ENCODE measurements around the gene FBXO24. TPM values are rescaled to one million over a fixed set of nuclear protein-coding genes. Genes with fewer than 3 reads are reported as not detected.

The FBXO24 gene
- total RNA-seq, 1 experiment from 2014 or later = 0.92 TPM

- no peak for DNase-seq (ENCODE audit: low read depth)
These were observed 34.7 kb downstream of the FBXO24 start for GRCh38 chr7:100620804-100621203.

- DNase-seq (ENCODE audit: low read depth) = no peak
These were observed 35.4 kb downstream of the FBXO24 start for GRCh38 chr7:100621554-100621953.

- no peak for DNase-seq (ENCODE audit: low read depth)
These were observed 38.1 kb downstream of the FBXO24 start for GRCh38 chr7:100623951-100624824.

- DNase-seq (ENCODE audit: low read depth) = no peak
These were observed 39.9 kb downstream of the FBXO24 start for GRCh38 chr7:100626055-100626454.

- DNase-seq (ENCODE audit: low read depth) = peak; percentile 36
These were observed 40.6 kb downstream of the FBXO24 start for GRCh38 chr7:100626530-100627237.

GRCh38 chr7:100627238-100627549, 41.1 kb downstream of the FBXO24 start:
- DNase-seq (ENCODE audit: low read depth) = no peak

- DNase-seq (ENCODE audit: low read depth) = no peak
These were observed 43.1 kb downstream of the FBXO24 start for GRCh38 chr7:100629117-100629716.

- no peak for DNase-seq (ENCODE audit: low read depth)
These were observed 43.9 kb downstream of the FBXO24 start for GRCh38 chr7:100630066-100630465.

GRCh38 chr7:100632951-100633717, 47.0 kb downstream of the FBXO24 start:
- DNase-seq (ENCODE audit: low read depth) = no peak

- no peak for DNase-seq (ENCODE audit: low read depth)
These were observed 53.9 kb downstream of the FBXO24 start for GRCh38 chr7:100639995-100640516.

- DNase-seq (ENCODE audit: low read depth) = no peak
These were observed 54.7 kb downstream of the FBXO24 start for GRCh38 chr7:100640517-100641440.

GRCh38 chr7:100641463-100641859, 55.3 kb downstream of the FBXO24 start, which contains the start of gene TFR2:
TSS of gene TFR2 (minus strand) at chr7:100641552. CDS start at chr7:100641509, 43 bp downstream.
- no peak for DNase-seq (ENCODE audit: low read depth)

- DNase-seq (ENCODE audit: low read depth) = no peak
These were observed 55.9 kb downstream of the FBXO24 start for GRCh38 chr7:100641860-100642533.

GRCh38 chr7:100642534-100642907, 56.4 kb downstream of the FBXO24 start:
- DNase-seq (ENCODE audit: low read depth) = no peak

GRCh38 chr7:100649826-100650565, 63.9 kb downstream of the FBXO24 start:
- no peak for DNase-seq (ENCODE audit: low read depth)

All from LHCN-M2 (cell line).